Hematopoietic multipotent progenitor cell treated with erythropoietin and hydrocortisone succinate and interleukin-3 and kit ligand, for 4 days (in vitro differentiated cells): ENCODE data around the gene BACH1.

Experiments used
- DNase-seq: peaks from one replicate; pipeline ENCODE4 v3.0.0-alpha.2; 2015

BACH1 gene

GRCh38 chr21:29316029-29316742 lies 17.5 kb downstream of the BACH1 start:
- DNase-seq = peak; percentile 66

- no peak for DNase-seq
These were observed 18.1 kb downstream of the BACH1 start for GRCh38 chr21:29316806-29317205.

DNA sequence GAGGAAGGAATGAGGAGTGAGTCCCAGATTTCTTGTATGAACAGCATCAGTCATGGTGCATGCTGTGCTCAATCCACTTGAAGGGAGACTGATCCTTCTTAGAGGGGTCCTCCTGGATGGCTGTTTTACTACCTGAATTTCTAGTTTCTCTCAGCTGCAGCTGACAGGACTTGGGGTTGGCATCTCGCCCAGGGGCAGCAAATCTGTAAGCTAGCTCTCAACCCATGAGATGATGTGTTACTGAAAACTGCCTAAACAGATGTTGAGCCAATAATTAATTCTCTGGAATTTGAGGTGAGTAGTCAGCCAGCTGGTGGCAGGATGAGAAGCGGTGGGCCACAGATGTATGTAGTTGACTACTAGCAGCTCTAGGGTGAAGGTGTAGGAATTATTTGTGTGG lies 19.6 kb downstream of the BACH1 start:
- DNase-seq = no peak

DNA sequence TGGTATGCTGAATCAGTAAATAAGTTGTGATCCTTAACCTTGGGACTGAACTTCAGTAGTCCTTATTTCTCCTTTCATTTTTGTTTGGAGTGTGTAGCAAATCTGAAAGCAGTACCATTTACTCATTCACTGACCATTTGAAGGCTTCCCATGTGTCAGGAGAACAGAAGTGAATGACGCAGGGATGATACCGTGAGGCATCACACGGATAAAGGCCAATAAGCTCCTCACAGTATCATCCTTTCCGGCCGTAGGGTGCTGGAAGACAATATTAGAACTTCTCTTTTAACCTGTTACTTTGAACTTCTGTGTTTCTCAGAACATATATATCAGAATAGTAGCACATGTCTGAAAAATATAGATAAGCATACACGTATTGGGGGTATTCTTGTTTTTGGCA lies 21.3 kb downstream of the BACH1 start:
- peak; percentile 49 for DNase-seq

- no peak for DNase-seq
These were observed 22.5 kb downstream of the BACH1 start for GRCh38 chr21:29321217-29321616.

DNA sequence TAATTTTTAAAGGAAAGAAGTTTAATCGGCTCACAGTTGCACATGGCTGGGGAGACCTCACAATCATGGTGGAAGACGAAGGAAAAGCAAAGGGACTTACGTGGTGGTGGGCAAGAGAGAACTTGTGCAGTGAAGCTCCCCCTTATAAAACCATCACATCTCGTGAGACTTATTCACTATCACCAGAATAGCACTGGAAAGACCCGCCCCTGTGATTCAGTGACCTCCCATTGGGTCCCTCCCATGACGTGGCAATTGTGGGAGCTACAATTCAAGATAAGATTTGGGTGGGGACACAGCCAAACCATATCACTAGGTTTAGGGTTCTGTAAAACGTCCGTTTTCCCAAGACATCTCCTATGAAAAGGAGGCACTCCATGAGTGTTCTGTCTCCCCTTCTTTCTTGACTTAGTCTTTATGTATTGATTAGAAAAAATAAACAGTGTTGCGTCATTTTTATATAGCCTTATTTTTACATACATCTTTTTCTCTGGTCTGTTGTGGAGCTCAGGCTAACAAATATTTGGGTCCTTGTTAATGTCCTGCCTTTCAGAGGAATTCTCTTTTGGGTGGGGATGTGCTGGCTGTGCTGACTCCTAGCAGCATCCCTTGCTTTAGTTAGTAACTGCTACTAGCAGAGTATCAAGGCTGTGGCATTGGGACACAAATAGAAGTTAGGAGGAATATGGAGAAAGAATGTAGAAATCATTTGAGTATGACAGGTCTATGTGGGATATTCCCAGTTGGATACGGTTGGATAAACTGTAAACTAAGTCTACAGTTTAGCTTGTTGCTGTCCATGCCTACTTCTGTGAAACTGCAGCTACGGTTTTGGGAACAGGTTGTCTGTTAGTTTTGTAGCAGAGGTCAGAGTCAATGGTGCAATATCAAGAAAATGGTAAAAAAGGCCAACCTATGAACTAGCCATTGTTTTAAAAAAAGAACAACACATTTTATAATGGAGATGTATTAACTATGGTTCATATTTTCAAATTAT lies 23.5 kb downstream of the BACH1 start:
- peak; percentile 55 for DNase-seq

GRCh38 chr21:29323189-29323588 lies 24.5 kb downstream of the BACH1 start:
- DNase-seq = no peak

DNA sequence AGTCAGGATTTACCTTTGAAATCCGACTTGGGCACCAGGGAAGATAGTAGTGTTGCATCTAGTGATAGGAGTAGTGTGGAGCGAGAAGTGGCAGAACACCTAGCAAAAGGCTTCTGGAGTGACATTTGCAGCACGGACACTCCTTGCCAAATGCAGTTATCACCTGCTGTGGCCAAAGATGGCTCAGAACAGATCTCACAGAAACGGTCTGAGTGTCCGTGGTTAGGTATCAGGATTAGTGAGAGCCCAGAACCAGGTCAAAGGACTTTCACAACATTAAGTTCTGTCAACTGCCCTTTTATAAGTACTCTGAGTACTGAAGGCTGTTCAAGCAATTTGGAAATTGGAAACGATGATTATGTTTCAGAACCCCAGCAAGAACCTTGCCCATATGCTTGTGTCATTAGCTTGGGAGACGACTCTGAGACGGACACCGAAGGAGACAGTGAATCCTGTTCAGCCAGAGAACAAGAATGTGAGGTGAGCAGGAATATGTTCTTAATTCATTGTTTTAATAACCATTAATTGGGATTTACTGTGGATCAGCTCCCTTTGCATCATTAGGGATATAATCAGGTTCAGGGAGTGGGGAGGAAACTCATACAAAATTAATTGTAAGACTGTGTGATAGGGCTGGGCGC lies 28.3 kb downstream of the BACH1 start:
- no peak for DNase-seq

DNA sequence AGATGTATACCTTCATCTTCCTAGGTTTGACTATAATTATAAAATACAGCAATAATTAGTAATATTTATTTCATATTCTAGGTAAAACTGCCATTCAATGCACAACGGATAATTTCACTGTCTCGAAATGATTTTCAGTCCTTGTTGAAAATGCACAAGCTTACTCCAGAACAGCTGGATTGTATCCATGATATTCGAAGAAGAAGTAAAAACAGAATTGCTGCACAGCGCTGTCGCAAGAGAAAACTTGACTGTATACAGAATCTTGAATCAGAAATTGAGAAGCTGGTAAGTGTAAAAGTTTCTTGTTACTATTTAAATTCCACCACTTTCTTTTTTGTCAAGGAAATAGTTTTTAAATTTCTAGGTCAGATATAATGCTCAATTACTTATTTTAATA lies 30.7 kb downstream of the BACH1 start:
- DNase-seq = no peak

DNA sequence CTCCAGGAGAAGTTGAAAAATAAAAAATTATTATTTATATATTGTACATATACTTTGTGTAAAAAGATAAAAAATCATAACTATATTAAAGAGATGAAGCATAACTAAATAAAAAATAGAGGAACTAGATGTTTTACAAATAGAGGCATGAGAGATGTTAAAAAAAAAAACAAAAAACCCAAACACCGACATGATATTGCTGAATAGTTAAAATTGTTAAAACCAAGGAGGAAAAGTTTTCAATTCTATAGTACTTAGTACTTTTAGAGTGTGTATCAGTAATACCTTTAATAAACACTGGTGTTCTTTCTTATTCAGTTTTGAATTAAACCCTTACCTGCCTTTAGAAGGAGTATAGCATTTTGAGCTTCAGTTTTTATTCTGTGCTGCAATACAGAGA lies 32.1 kb downstream of the BACH1 start:
- no peak for DNase-seq

- DNase-seq = no peak
These were observed 34.0 kb downstream of the BACH1 start for GRCh38 chr21:29332461-29333362.

GRCh38 chr21:29333406-29333805 lies 34.7 kb downstream of the BACH1 start:
- no peak for DNase-seq

- peak; percentile 88 for DNase-seq
These were observed 36.2 kb downstream of the BACH1 start for GRCh38 chr21:29334717-29335428.

DNA sequence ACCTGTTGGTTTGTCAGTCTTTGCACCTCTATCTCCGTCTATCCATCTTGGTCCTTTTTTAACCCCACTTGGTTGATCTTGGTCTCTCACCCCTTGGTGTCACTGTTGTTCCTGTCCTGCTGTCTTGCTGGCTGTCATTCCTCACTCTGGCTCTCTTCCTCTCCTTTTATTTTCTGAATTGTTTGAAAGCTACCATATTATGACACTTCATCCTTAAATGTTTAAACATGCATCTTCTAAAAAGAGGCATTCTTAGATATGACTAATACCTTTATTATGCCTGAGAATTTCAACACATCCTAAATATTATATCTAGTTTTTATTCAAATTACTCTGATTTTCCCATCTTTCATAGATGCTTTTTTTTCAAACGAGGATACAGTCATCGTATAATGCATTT lies 37.0 kb downstream of the BACH1 start:
- DNase-seq = peak; percentile 40

GRCh38 chr21:29338256-29338655 lies 39.5 kb downstream of the BACH1 start:
- DNase-seq = no peak

- no peak for DNase-seq
These were observed 41.5 kb downstream of the BACH1 start for GRCh38 chr21:29340228-29340627.

GRCh38 chr21:29342363-29342957 lies 43.7 kb downstream of the BACH1 start:
- peak; percentile 49 for DNase-seq

GRCh38 chr21:29343519-29343918 lies 44.8 kb downstream of the BACH1 start:
- DNase-seq = no peak

GRCh38 chr21:29346281-29346680 lies 47.6 kb downstream of the BACH1 start:
- no peak for DNase-seq

DNA sequence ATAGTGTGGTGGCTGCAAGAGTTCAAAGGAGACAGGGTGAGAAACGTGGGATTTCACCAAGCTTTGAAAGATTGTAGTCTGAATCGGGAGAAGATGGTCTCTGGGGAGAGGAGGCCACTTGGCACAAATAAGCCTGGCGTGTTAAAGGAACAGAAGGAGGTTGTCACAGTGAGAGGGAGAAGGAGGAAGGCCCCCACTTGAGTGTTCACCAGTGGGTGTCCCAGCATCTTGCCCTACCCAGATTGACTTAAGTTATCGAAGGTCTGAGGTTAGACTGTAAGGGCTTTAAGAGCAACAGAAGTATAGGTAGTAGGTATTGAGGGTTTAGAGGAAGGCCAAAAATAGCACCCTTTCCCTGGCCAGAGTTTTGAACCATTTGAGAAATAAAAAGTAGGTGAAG lies 48.0 kb downstream of the BACH1 start:
- DNase-seq = no peak

GRCh38 chr21:29347274-29347681 lies 48.6 kb downstream of the BACH1 start:
- DNase-seq = peak; percentile 13
